HCT116 (cell line): Measurements from ENCODE around the gene HHIPL2.

ENCODE experiments used
- CEBPB ChIP-seq: IDR thresholded peaks from 2 replicates; pipeline ENCODE4 v1.6.1; 2012; ENCODE audit warnings: low read depth
- CTCF ChIP-seq, 3 experiments: fragments of 200-600 bp in 1 of 3; sonication (generic) in 1 of 3; IDR thresholded peaks in 2 of 3; conservative IDR thresholded peaks in 1 of 3; 2 replicates each; pipeline ENCODE4 v1.5.1; 2012 to 2017; ENCODE audit warnings: low read depth in 2 of 3, low read length in 2 of 3, antibody characterized with exemption in 1 of 3, borderline replicate concordance in 1 of 3, control low read depth in 1 of 3, mild to moderate bottlenecking in 1 of 3, mixed read lengths in 1 of 3, mixed run types in 1 of 3, moderate library complexity in 1 of 3; ENCODE audit not compliant: insufficient read depth in 1 of 3
- EGR1 ChIP-seq: IDR thresholded peaks from 2 replicates; pipeline ENCODE4 v1.6.1; 2012; ENCODE audit warnings: low read depth
- ELF1 ChIP-seq: IDR thresholded peaks from 2 replicates; pipeline ENCODE4 v1.6.1; 2012; ENCODE audit warnings: low read depth, borderline replicate concordance
- EZH2 ChIP-seq: fragments of 200-600 bp; sonication (generic); IDR thresholded peaks from 2 replicates; pipeline ENCODE4 v1.6.1; 2017; ENCODE audit warnings: antibody characterized with exemption, mixed run types
- FOSL1 ChIP-seq: IDR thresholded peaks from 2 replicates; pipeline ENCODE4 v1.6.1; 2012; ENCODE audit warnings: low read depth
- MAX ChIP-seq: IDR thresholded peaks from 2 replicates; pipeline ENCODE4 v1.6.1; 2012
- POLR2A ChIP-seq: IDR thresholded peaks from 2 replicates; pipeline ENCODE4 v1.7.0; 2011; ENCODE audit warnings: borderline replicate concordance; ENCODE audit not compliant: insufficient read depth, insufficient read length; ENCODE audit errors: extremely low read depth
- POLR2AphosphoS5 ChIP-seq: IDR thresholded peaks from 2 replicates; pipeline ENCODE4 v1.6.1; 2011; ENCODE audit warnings: mild to moderate bottlenecking, low read depth, low read length, moderate library complexity
- SRF ChIP-seq: IDR thresholded peaks from 2 replicates; pipeline ENCODE4 v1.6.1; 2012; ENCODE audit warnings: low read depth
- ZFX ChIP-seq: fragments of 450-650 bp; IDR thresholded peaks from 2 replicates; pipeline ENCODE4 v1.6.1; 2017
- TF ChIP-seq, protein P1 (sequence below): IDR thresholded peaks from 2 replicates; pipeline ENCODE4 v1.6.1; 2012; ENCODE audit warnings: low read depth

GRCh38 chr1:222523852-222524251, 24.1 kb downstream of the HHIPL2 start:
- TF ChIP-seq EZH2, result no peak
- no peak for TF ChIP-seq CTCF (IDR thresholded peaks at IDR 0.05 in 2 of 3, conservative IDR thresholded peaks at IDR 0.05 in 1 of 3; ENCODE audit: borderline replicate concordance in 1 of 3, insufficient read depth in 1 of 3, low read depth in 2 of 3, low read length in 2 of 3)
- no peak for TF ChIP-seq POLR2AphosphoS5
- TF ChIP-seq EGR1, result no peak
- TF ChIP-seq, protein P1, sequence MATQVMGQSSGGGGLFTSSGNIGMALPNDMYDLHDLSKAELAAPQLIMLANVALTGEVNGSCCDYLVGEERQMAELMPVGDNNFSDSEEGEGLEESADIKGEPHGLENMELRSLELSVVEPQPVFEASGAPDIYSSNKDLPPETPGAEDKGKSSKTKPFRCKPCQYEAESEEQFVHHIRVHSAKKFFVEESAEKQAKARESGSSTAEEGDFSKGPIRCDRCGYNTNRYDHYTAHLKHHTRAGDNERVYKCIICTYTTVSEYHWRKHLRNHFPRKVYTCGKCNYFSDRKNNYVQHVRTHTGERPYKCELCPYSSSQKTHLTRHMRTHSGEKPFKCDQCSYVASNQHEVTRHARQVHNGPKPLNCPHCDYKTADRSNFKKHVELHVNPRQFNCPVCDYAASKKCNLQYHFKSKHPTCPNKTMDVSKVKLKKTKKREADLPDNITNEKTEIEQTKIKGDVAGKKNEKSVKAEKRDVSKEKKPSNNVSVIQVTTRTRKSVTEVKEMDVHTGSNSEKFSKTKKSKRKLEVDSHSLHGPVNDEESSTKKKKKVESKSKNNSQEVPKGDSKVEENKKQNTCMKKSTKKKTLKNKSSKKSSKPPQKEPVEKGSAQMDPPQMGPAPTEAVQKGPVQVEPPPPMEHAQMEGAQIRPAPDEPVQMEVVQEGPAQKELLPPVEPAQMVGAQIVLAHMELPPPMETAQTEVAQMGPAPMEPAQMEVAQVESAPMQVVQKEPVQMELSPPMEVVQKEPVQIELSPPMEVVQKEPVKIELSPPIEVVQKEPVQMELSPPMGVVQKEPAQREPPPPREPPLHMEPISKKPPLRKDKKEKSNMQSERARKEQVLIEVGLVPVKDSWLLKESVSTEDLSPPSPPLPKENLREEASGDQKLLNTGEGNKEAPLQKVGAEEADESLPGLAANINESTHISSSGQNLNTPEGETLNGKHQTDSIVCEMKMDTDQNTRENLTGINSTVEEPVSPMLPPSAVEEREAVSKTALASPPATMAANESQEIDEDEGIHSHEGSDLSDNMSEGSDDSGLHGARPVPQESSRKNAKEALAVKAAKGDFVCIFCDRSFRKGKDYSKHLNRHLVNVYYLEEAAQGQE, result no peak
- no peak for TF ChIP-seq SRF
- no peak for TF ChIP-seq POLR2A
- TF ChIP-seq ZFX, result no peak
- TF ChIP-seq CEBPB, result no peak
- TF ChIP-seq FOSL1, result no peak
- no peak for TF ChIP-seq MAX
- no peak for TF ChIP-seq ELF1
